ENCODE data around the gene RAB24.

GRCh38 chr5:177304392-177305119, 1.0 kb upstream of the RAB24 start:
- no peak for TF ChIP-seq CTCF (IDR thresholded peaks at IDR 0.05)
- no peak for TF ChIP-seq POLR2A (IDR thresholded peaks at IDR 0.05)

All from right lobe of liver (tissue), 4 donors.